Measurements from ENCODE around the gene SHC4.

Gene SHC4, protein sequence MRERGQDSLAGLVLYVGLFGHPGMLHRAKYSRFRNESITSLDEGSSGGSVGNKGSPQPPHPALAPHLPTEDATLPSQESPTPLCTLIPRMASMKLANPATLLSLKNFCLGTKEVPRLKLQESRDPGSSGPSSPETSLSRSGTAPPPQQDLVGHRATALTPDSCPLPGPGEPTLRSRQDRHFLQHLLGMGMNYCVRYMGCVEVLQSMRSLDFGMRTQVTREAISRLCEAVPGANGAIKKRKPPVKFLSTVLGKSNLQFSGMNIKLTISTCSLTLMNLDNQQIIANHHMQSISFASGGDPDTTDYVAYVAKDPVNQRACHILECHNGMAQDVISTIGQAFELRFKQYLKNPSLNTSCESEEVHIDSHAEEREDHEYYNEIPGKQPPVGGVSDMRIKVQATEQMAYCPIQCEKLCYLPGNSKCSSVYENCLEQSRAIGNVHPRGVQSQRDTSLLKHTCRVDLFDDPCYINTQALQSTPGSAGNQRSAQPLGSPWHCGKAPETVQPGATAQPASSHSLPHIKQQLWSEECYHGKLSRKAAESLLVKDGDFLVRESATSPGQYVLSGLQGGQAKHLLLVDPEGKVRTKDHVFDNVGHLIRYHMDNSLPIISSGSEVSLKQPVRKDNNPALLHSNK
- long read RNA-seq, partial matches to known transcripts, result 0 of 3 reads
- long read RNA-seq, other reads (novel, unspliced or antisense), result 2 of 3 reads

DNA sequence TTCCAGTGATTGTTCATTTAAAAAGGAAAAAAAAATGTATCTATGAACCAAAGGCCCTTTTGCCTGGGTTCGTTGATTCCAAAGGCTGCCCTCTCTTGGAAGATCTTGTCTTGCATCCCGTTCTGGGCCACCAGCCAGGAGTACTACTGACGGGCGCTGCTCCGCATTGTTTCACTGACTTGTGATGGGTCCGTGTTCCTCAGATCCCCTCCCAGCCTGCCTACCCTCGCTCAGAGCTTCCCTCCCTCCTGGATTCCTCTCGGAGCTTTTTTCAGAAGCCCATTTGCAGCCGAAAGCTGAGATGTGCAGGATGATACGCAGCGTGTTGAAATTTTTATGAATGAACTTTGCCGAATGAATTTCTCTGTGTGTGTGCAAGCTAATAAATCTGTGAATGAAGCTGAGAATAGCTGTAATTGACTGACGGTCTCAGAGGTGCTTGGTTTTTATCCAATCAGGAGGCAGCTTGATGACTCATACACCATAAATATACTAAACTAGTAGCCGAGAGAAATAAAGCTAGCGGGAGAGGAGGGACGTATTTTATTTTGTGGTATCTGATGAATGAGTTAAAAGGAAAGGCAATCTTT is at the start of gene SHC4:
SHC4 (minus strand) TSS at position 396 of the 590 bp plus-strand sequence. CDS start 904 bp downstream, outside the sequence.
- no peak for DNase-seq (ENCODE audit: low read depth in 1 of 2, low spot score in 1 of 2)
- peaks cover 15% of the 10 kb centered on the region for H3K27me3 ChIP-seq (ENCODE audit: insufficient read depth, poor library complexity, severe bottlenecking)
- no peak within 1 kb of the TSS for H3K27ac ChIP-seq (replicated peaks)
- TF ChIP-seq POLR2AphosphoS5 (IDR thresholded peaks at IDR 0.05; ENCODE audit: low read depth) (no peak), GABPA (IDR thresholded peaks at IDR 0.05; ENCODE audit: low read depth) (no peak), REST (IDR thresholded peaks at IDR 0.05; ENCODE audit: insufficient replicate concordance, low read depth) (no peak), SPI1 (IDR thresholded peaks at IDR 0.05; ENCODE audit: borderline replicate concordance, low read depth) (no peak)
- TF ChIP-seq, protein P1, sequence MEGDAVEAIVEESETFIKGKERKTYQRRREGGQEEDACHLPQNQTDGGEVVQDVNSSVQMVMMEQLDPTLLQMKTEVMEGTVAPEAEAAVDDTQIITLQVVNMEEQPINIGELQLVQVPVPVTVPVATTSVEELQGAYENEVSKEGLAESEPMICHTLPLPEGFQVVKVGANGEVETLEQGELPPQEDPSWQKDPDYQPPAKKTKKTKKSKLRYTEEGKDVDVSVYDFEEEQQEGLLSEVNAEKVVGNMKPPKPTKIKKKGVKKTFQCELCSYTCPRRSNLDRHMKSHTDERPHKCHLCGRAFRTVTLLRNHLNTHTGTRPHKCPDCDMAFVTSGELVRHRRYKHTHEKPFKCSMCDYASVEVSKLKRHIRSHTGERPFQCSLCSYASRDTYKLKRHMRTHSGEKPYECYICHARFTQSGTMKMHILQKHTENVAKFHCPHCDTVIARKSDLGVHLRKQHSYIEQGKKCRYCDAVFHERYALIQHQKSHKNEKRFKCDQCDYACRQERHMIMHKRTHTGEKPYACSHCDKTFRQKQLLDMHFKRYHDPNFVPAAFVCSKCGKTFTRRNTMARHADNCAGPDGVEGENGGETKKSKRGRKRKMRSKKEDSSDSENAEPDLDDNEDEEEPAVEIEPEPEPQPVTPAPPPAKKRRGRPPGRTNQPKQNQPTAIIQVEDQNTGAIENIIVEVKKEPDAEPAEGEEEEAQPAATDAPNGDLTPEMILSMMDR (IDR thresholded peaks at IDR 0.05; ENCODE audit: insufficient read depth, low read length), result no peak
- peak within 1 kb of the TSS; percentile 28 for H3K4me3 ChIP-seq (replicated peaks; ENCODE audit: insufficient read depth, low read length)

DNA sequence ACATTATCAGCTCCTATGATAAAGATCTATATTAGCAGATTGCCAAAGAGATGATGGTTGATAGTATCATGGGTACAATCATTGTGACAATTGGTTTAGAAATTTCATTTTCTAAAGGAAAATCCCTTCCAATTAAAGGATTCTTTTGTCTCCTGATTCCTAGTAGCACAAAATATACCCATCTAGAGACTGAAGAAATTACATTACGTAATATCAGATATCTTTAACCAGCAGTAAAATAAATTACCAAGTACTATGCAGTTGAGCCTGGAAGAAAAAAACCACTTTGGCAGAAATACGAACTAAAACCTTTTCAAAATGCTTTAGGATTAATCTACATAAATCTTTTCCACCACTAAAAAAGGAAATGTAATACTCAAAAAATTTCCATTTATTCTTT is 35.6 kb upstream of the SHC4 start:
- H3K27me3 ChIP-seq (ENCODE audit: insufficient read depth, poor library complexity, severe bottlenecking), result no peaks in the 10 kb centered on the region
- H3K27ac ChIP-seq (replicated peaks), result no peak overlapping the region
- TF ChIP-seq, protein P1 (IDR thresholded peaks at IDR 0.05; ENCODE audit: insufficient read depth, low read length), result no peak
- TF ChIP-seq REST (IDR thresholded peaks at IDR 0.05; ENCODE audit: insufficient replicate concordance, low read depth) (no peak), SPI1 (IDR thresholded peaks at IDR 0.05; ENCODE audit: borderline replicate concordance, low read depth) (no peak), POLR2AphosphoS5 (IDR thresholded peaks at IDR 0.05; ENCODE audit: low read depth) (no peak), GABPA (IDR thresholded peaks at IDR 0.05; ENCODE audit: low read depth) (no peak)
- DNase-seq (ENCODE audit: low read depth in 1 of 2, low spot score in 1 of 2), result no peak
- H3K4me3 ChIP-seq (replicated peaks; ENCODE audit: insufficient read depth, low read length), result no peak overlapping the region

GRCh38 chr15:48996276-48996675 is 32.6 kb upstream of the SHC4 start:
- Histone ChIP-seq H3K27me3 (ENCODE audit: insufficient read depth, poor library complexity, severe bottlenecking) (no peaks in the 10 kb centered on the region), H3K4me3 (replicated peaks; ENCODE audit: insufficient read depth, low read length) (no peak overlapping the region), H3K27ac (replicated peaks) (no peak overlapping the region)
- no peak for TF ChIP-seq POLR2AphosphoS5 (IDR thresholded peaks at IDR 0.05; ENCODE audit: low read depth)
- no peak for TF ChIP-seq GABPA (IDR thresholded peaks at IDR 0.05; ENCODE audit: low read depth)
- TF ChIP-seq, protein P1 (IDR thresholded peaks at IDR 0.05; ENCODE audit: insufficient read depth, low read length), result no peak
- no peak for TF ChIP-seq REST (IDR thresholded peaks at IDR 0.05; ENCODE audit: insufficient replicate concordance, low read depth)
- TF ChIP-seq SPI1 (IDR thresholded peaks at IDR 0.05; ENCODE audit: borderline replicate concordance, low read depth), result no peak
- DNase-seq (ENCODE audit: low read depth in 1 of 2, low spot score in 1 of 2), result no peak
